ENCODE measurements around the gene NCKAP5.

GRCh38 chr2:133364636-133365035 is 203.6 kb downstream of the NCKAP5 start:
- TF ChIP-seq POLR2A (IDR thresholded peaks at IDR 0.05; ENCODE audit: low read depth, low read length) = no peak
- TF ChIP-seq POLR2AphosphoS5 (IDR thresholded peaks at IDR 0.05; ENCODE audit: low read depth, low read length) = no peak
- TF ChIP-seq TAF1 (IDR thresholded peaks at IDR 0.05; ENCODE audit: borderline replicate concordance, low read depth, low read length) = no peak

Measured in GM12892 (cell line).